Liver (tissue), 3 donors: Measurements from ENCODE around the gene KRTAP19-7.

Experiments
- CTCF ChIP-seq: fragments of 150-350 bp; IDR thresholded peaks from 2 replicates; pipeline ENCODE4 v1.5.1; 2017; ENCODE audit warnings: improper control_type of control experiment, low read depth, low read length; ENCODE audit not compliant: missing input control
- EGR1 ChIP-seq, 2 donors: IDR thresholded peaks; 2 replicates each; pipeline ENCODE4 v1.6.1; 2016 to 2018; ENCODE audit warnings: antibody characterized with exemption in 2 of 2, low read depth in 2 of 2
- FOXA2 ChIP-seq: IDR thresholded peaks from 2 replicates; pipeline ENCODE4 v1.6.1; 2016; ENCODE audit warnings: antibody characterized with exemption
- GABPA ChIP-seq, 2 donors: IDR thresholded peaks in 1 of 2; conservative IDR thresholded peaks in 1 of 2; 2 replicates each; pipeline ENCODE4 v1.6.1; 2016; ENCODE audit warnings: antibody characterized with exemption in 2 of 2, mild to moderate bottlenecking in 1 of 2, moderate library complexity in 1 of 2
- HNF4A ChIP-seq, 2 donors: conservative IDR thresholded peaks; 2 replicates each; pipeline ENCODE4 v1.6.1; 2016; ENCODE audit warnings: antibody characterized with exemption in 2 of 2, mild to moderate bottlenecking in 2 of 2
- HNF4G ChIP-seq: IDR thresholded peaks from 2 replicates; pipeline ENCODE4 v1.6.1; 2016; ENCODE audit warnings: antibody characterized with exemption
- JUND ChIP-seq, 2 donors: IDR thresholded peaks; 2 replicates each; pipeline ENCODE4 v1.6.1; 2016; ENCODE audit warnings: antibody characterized with exemption in 2 of 2
- RAD21 ChIP-seq, 2 donors: IDR thresholded peaks; 2 replicates each; pipeline ENCODE4 v1.6.1; 2016; ENCODE audit warnings: antibody characterized with exemption in 2 of 2, mild to moderate bottlenecking in 2 of 2
- REST ChIP-seq: IDR thresholded peaks from 2 replicates; pipeline ENCODE4 v1.6.1; 2016; ENCODE audit warnings: antibody characterized with exemption, mild to moderate bottlenecking
- RXRA ChIP-seq, 2 donors: IDR thresholded peaks; 2 replicates each; pipeline ENCODE4 v1.6.1; 2017 to 2018; ENCODE audit warnings: antibody characterized with exemption in 2 of 2, mild to moderate bottlenecking in 1 of 2
- SP1 ChIP-seq: IDR thresholded peaks from 2 replicates; pipeline ENCODE4 v1.6.1; 2018; ENCODE audit warnings: antibody characterized with exemption, mild to moderate bottlenecking
- TAF1 ChIP-seq: conservative IDR thresholded peaks from 2 replicates; pipeline ENCODE4 v1.6.1; 2016; ENCODE audit warnings: antibody characterized with exemption, mild to moderate bottlenecking
- YY1 ChIP-seq: IDR thresholded peaks from 2 replicates; pipeline ENCODE4 v1.6.1; 2016; ENCODE audit warnings: antibody characterized with exemption, mild to moderate bottlenecking
- ZBTB33 ChIP-seq: IDR thresholded peaks from 2 replicates; pipeline ENCODE4 v1.6.1; 2016; ENCODE audit warnings: antibody characterized with exemption
- donor health status: healthy.
- donor health status: healthy.

- TF ChIP-seq CTCF = no peak
- TF ChIP-seq SP1 = no peak
- no peak for TF ChIP-seq ZBTB33
- no peak for TF ChIP-seq RXRA (IDR thresholded peaks at IDR 0.05)
- TF ChIP-seq FOXA2 = no peak
- TF ChIP-seq HNF4A (conservative IDR thresholded peaks at IDR 0.05) = no peak
- TF ChIP-seq TAF1 = no peak
- no peak for TF ChIP-seq GABPA (IDR thresholded peaks at IDR 0.05 in 1 of 2, conservative IDR thresholded peaks at IDR 0.05 in 1 of 2)
- TF ChIP-seq RAD21 (IDR thresholded peaks at IDR 0.05) = no peak
- TF ChIP-seq YY1 = no peak
- no peak for TF ChIP-seq REST
- TF ChIP-seq JUND (IDR thresholded peaks at IDR 0.05) = no peak
- no peak for TF ChIP-seq HNF4G
- TF ChIP-seq EGR1 (IDR thresholded peaks at IDR 0.05; ENCODE audit: low read depth in 2 of 2) = no peak
Observed at GRCh38 chr21:30582870-30583269, 21.8 kb upstream of the KRTAP19-7 start.
